Measurements from ENCODE around the gene STX18.
A peak's percentile ranks its signal among the peaks of the same experiment; 100 is the strongest.
"Not testable (repeated sequence)": the region's sequence is repeated elsewhere in the genome, so short reads cannot be mapped to it uniquely, and the experiment has no call there.

STX18 gene

GRCh38 chr4:4554234-4554633 is 12.4 kb upstream of the STX18 start:
- DNase-seq: no peak

- DNase-seq: not testable (repeated sequence)
Observed at GRCh38 chr4:4552042-4552441, 10.2 kb upstream of the STX18 start.

DNA sequence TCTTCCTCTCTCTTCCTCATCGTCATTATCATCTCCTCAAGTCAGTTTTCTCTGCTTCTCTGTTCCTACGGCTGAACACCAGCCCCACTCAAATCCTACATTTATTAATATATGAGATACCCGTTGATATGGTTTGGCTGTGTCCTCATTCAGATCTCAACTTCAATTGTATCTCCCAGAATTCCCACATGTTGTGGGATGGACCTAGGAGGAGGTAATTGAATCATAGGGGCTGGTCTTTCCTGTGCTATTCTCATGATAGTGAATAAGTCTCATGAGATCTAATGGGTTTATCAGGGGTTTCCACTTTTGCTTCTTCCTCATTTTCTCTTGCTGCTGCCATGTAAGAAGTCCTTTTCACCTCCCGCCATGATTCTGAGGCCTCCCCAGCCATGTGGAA is 8.3 kb upstream of the STX18 start:
- not testable (repeated sequence) for DNase-seq

- DNase-seq: no peak
Observed at GRCh38 chr4:4549534-4549933, 7.7 kb upstream of the STX18 start.

- no peak for DNase-seq
Observed at GRCh38 chr4:4542774-4543485, 1.1 kb upstream of the STX18 start.

- DNase-seq: peak; percentile 29 to 46
Observed at GRCh38 chr4:4541040-4541631, 712 bp downstream of the STX18 start.

DNA sequence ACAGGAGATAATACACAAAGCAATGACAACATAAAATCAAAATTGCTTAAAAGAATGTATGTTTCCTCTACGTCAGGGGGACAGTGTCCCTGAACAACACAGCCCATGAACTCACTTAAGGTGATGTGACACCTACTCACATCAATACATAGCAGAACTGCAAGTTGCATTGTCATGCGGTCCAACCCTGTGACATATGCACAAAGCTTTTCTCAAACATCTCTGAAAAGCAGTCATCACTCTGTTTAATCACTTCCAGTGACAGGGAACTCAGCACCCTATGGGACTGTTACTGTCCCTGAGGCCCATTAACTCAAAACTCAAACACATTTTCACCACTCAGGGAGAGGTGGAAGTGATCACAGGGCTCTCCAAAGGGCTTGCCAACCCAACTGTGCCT is 2.4 kb downstream of the STX18 start:
- DNase-seq: no peak

DNA sequence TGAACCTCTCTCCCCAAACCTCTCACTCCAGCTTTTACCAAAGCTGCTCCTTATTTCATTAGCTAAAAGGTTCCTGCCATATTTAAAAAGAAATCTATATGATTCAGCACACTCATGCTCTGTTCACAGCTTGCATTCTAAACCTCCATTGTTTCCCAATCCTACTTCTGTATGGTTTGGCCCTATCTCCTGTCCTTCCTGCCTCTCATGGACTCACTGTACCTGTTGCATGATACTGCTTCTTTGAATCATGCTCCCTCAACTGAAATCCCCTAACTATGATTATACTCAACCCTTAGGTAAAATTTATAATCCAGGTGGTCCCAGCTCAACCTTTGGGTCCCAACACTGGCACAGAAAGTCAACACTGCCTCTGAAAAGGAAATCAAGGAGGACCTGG is 6.3 kb downstream of the STX18 start:
- DNase-seq: no peak

GRCh38 chr4:4534515-4535145 is 7.2 kb downstream of the STX18 start:
- DNase-seq: no peak

GRCh38 chr4:4533461-4534169 is 8.2 kb downstream of the STX18 start:
- DNase-seq: no peak

GRCh38 chr4:4532371-4533154 is 9.3 kb downstream of the STX18 start:
- no peak for DNase-seq

- no peak for DNase-seq
Observed at GRCh38 chr4:4529392-4529791, 12.5 kb downstream of the STX18 start.

GRCh38 chr4:4526401-4526800 is 15.4 kb downstream of the STX18 start:
- DNase-seq: no peak

DNA sequence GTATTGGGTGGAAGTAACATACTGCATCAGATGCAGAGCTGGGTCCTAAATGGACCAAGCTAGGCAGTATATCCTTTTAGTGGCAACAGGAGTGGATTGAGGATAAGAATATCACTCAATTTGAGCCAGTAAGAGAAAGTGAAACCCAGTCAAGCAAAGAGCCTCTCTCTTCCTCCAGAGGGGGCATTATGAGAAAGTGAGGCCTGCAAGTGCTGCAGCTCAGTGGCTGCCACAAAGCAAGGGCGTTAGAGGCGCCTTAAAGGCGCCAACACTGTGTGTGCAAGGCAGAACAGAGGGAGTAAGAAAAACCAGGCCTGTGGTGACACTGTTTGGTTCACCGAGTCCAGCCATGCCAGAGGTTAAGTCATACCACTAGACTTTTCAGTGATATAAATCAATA is 17.5 kb downstream of the STX18 start:
- DNase-seq: peak; percentile 13 to 20

DNA sequence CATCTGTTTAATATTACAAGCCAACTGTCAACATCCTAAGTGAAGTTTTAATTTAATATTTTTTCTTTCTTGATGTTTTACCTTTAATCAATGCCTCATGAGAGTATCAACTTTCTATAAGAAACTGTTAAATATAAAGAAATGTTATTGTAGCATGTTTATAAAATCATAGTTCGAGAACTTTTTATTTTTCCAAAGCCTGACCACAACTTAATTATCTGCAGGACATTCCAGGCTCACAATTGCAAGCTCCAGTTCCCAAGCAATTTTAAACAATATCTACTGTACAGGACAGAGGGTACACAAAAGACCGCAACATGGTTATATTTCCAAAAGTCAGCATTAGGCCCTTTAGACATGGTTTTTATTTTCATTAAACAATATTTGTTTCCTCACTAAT is 20.1 kb downstream of the STX18 start:
- no peak for DNase-seq

GRCh38 chr4:4521136-4521535 is 20.7 kb downstream of the STX18 start:
- DNase-seq: no peak

- no peak for DNase-seq
Observed at GRCh38 chr4:4519297-4519894, 22.5 kb downstream of the STX18 start.

DNA sequence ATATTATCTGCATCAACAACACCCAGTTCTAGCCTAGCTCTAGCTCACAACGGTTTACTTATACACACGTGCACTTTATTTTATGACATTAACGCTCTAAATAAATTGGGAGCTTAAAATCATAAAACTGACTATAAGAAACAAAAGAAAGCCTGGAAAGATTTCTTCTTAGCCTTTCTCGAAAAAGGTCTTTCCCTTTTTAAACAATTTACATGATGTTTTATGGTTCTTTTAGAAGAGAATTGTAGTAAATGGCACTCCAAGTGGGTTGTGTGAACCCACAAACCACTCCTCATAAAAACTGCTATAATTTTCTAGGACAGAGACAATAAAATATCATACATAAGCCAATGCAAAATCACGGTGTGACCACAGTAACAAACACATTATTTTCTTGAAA is 23.1 kb downstream of the STX18 start:
- DNase-seq: no peak

DNA sequence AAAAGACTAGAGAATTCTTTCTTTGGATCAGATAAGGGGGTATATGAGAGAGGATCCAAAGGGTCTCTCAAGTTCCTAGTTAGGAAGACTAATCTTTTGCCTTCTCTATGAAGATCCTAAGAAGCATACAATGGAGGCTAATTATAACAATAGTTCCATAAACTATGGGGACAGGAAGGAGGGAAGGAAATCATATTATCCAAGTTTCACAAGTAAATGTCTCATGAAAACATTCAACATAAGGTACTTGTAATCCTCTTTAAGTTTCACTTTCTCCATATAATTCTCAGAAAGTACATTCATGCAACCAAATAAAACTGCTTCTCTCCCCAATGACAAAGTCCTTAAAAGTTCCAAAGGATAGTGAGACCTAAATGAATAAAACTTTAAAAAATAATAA is 27.1 kb downstream of the STX18 start:
- DNase-seq: no peak

DNA sequence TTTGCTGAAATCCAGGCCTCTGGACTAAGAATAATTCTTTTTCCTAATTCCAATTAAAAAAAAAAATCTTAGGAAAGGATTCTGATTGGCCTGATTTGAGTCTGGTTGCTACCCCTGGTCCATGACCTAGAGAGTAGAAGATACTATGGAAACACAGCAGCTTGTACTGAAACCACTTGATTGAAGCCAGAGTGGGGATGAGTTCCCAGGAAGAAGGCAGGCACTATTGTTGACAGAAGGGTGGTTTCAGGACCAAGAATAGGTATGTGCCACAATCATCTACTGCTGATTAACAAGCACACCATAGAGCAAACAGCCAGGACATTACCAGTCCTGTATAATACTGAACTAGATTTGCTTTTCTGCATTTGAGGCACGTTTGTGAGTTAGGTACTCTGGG is 29.6 kb downstream of the STX18 start:
- DNase-seq: no peak

DNA sequence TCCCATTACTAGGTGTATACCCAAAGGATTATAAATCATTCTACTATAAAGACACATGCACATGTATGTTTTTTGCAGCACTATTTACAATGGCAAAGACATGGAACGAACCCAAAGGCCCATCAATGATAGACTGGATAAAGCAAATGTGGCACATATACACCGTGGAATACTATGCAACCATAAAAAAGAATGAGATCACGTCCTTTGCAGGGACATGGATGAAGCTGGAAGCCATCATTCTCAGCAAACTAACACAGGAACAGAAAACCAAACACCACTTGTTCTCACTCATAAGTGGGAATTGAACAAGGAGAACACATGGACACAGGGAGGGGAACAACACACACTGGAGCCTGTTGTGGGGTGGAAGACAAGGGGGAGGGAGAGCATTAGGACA is 31.2 kb downstream of the STX18 start:
- not testable (repeated sequence) for DNase-seq

DNA sequence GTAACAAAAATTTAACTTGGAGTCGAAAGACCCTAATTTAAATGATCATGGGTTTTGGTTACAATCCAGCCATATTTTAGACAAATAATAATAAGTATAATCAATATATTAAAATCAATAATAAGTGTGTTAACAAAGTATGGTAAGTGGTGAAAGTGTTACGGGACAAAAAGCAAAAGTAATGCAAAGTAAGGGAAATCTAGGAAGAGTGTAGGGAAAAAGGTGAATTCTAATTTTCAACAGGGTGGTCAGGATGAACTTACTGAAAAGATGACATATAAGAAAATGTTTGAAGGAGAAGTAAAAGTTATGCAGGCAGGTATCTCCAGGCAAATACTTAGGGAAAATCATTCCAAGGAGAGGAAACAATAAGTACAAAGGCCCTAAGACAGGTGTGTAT is 32.3 kb downstream of the STX18 start:
- DNase-seq: no peak

- no peak for DNase-seq
Observed at GRCh38 chr4:4507923-4508322, 33.9 kb downstream of the STX18 start.
